Keratinocyte (primary cell): ENCODE data around the gene CLDN24. TPM values are rescaled to one million over a fixed set of nuclear protein-coding genes. Genes with fewer than 3 reads are reported as not detected.

Source experiments
- DNase-seq: peaks from one replicate; pipeline ENCODE4 v3.0.0-alpha.2; 2011; ENCODE audit warnings: low read depth, missing footprints, low spot score
- FAIRE-seq: peaks from 2 replicates; lab custom pipeline; 2011; peaks lifted over from hg19 to GRCh38; lab: Jason Lieb, UNC
- H2AFZ ChIP-seq: 2 replicates; pipeline ENCODE4 v1.6.0; 2012; ENCODE audit warnings: low read length, control low read depth, inconsistent platforms; ENCODE audit not compliant: control insufficient read depth
- H3K27ac ChIP-seq: 2 replicates; pipeline ENCODE4 v1.5.1; 2011; ENCODE audit warnings: low read length; ENCODE audit not compliant: control insufficient read depth, insufficient read depth
- H3K27me3 ChIP-seq: 3 replicates; pipeline ENCODE4 v1.6.0; 2011; ENCODE audit warnings: low read length; ENCODE audit not compliant: control insufficient read depth, insufficient read depth; ENCODE audit errors: extremely low read depth
- H3K36me3 ChIP-seq, 2 experiments: 2 replicates in 1 of 2; 3 replicates in 1 of 2; pipeline ENCODE4 v1.5.1; 2011; ENCODE audit warnings: low read length in 2 of 2, mild to moderate bottlenecking in 1 of 2; ENCODE audit not compliant: control insufficient read depth in 2 of 2, insufficient read depth in 2 of 2; ENCODE audit errors: extremely low read depth in 1 of 2
- H3K4me1 ChIP-seq: 3 replicates; pipeline ENCODE4 v1.5.1; 2011; ENCODE audit warnings: low read length; ENCODE audit not compliant: control insufficient read depth, insufficient read depth; ENCODE audit errors: extremely low read depth
- H3K4me2 ChIP-seq: 3 replicates; pipeline ENCODE4 v1.6.0; 2011; ENCODE audit warnings: low read depth, low read length; ENCODE audit not compliant: control insufficient read depth, insufficient read depth; ENCODE audit errors: extremely low read depth
- H3K4me3 ChIP-seq, 3 experiments: fragments of 200-600 bp in 1 of 3; sonication (generic) in 1 of 3; 2 replicates in 2 of 3; 3 replicates in 1 of 3; pipeline ENCODE4 v1.5.1; 2011 to 2016; ENCODE audit warnings: low read length in 3 of 3, mild to moderate bottlenecking in 3 of 3, control low read depth in 2 of 3, inconsistent platforms in 1 of 3, low read depth in 1 of 3, mixed read lengths in 1 of 3, mixed run types in 1 of 3, moderate library complexity in 1 of 3; ENCODE audit not compliant: control insufficient read depth in 2 of 3, insufficient read depth in 2 of 3; ENCODE audit errors: extremely low read depth in 1 of 3
- H3K79me2 ChIP-seq: 2 replicates; pipeline ENCODE4 v1.6.0; 2012; ENCODE audit warnings: low read length; ENCODE audit not compliant: control insufficient read depth, insufficient read depth
- H3K9ac ChIP-seq: 3 replicates; pipeline ENCODE4 v1.6.0; 2011; ENCODE audit warnings: low read length; ENCODE audit not compliant: control insufficient read depth, insufficient read depth; ENCODE audit errors: extremely low read depth
- H3K9me1 ChIP-seq: 3 replicates; pipeline ENCODE4 v1.6.0; 2011; ENCODE audit warnings: low read length; ENCODE audit not compliant: control insufficient read depth, insufficient read depth; ENCODE audit errors: extremely low read depth
- H3K9me3 ChIP-seq: 2 replicates; pipeline ENCODE4 v1.5.1; 2012; ENCODE audit warnings: low read depth, low read length; ENCODE audit not compliant: control insufficient read depth
- H4K20me1 ChIP-seq: 3 replicates; pipeline ENCODE4 v1.6.0; 2011; ENCODE audit warnings: low read length; ENCODE audit not compliant: control insufficient read depth, insufficient read depth; ENCODE audit errors: extremely low read depth
- EZH2 ChIP-seq: IDR thresholded peaks from one replicate; pipeline ENCODE4 v1.6.1; 2012; ENCODE audit warnings: inconsistent platforms, mild to moderate bottlenecking, low read length, moderate library complexity
- dilution Hi-C: fragments of 300-500 bp; cut with MboI; formaldehyde crosslinking; loops from one replicate; pipeline ENCODE4 v1.7.0; 2020; ENCODE audit warnings: low sequenced_read_pairs; ENCODE audit not compliant: extremely low pct_ligation_motif_present
- polyA plus RNA-seq, 5 experiments: library from polyadenylated mRNA; depleted of rRNA in 3 of 5; stranded (reverse) in 3 of 5; stranded (forward) in 1 of 5; unstranded in 1 of 5; fragments of >200 nt; gene quantifications; 1 replicate in 1 of 5; 2 replicates in 3 of 5; 3 replicates in 1 of 5; pipeline versions ENCODE4 v1.2.1 to v1.2.3, GENCODE V29; 2011 to 2012; ENCODE audit warnings: missing spikeins in 2 of 5, low read depth in 1 of 5, low replicate concordance in 1 of 5
- TF ChIP-seq, protein P1 (sequence below), 3 experiments: IDR thresholded peaks in 1 of 3; conservative IDR thresholded peaks in 1 of 3; optimal IDR thresholded peaks in 1 of 3; 2 replicates in 2 of 3; 3 replicates in 1 of 3; pipeline versions ENCODE3 to v1.5.1; 2011; ENCODE audit warnings: low read length in 3 of 3, mild to moderate bottlenecking in 3 of 3, moderate library complexity in 2 of 3, control low read depth in 1 of 3, inconsistent platforms in 1 of 3; ENCODE audit not compliant: insufficient read depth in 2 of 3; ENCODE audit errors: extremely low read depth in 1 of 3

CLDN24 gene
- polyA plus RNA-seq, 1 donor (not counting 4 experiments of a cell fraction or from before 2014, with no cell fraction given): not detected

DNA sequence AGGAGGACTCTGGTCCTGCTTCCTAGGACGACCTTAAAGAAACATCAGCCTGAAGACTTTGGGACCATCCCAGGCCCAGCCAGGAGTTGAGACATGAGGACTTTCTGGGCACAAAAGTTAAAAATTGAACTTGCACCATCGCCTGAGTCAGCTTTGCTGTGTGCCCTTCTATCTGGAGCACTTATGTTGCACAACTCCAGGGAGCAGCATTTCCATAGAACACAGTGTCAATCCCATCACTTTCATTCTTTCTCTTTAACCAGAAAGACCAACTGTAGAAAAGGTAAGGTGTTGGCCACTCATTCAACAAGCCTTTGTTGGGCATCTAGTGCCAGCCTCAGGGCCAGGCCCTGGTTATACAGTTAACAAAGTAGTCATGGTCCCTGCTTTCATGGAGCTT is 8.6 kb upstream of the CLDN24 start:
- no peaks in the 10 kb centered on the region for H3K27me3 ChIP-seq
- H3K4me2 ChIP-seq: no peak overlapping the region
- H3K4me1 ChIP-seq: peaks cover 20% of the 10 kb centered on the region
- H3K4me3 ChIP-seq: no peak overlapping the region
- H3K27ac ChIP-seq: no peak overlapping the region
- H3K79me2 ChIP-seq: no peaks in the 10 kb centered on the region
- no peaks in the 10 kb centered on the region for H3K9me3 ChIP-seq
- dilution Hi-C loops: no loop called here
- DNase-seq (no peak), FAIRE-seq (no peak)
- H3K9ac ChIP-seq: no peak overlapping the region
- H3K36me3 ChIP-seq: no peaks in the 10 kb centered on the region
- H2AFZ ChIP-seq: no peak overlapping the region
- H3K9me1 ChIP-seq: no peaks in the 10 kb centered on the region
- H4K20me1 ChIP-seq: no peaks in the 10 kb centered on the region
- no peak for TF ChIP-seq EZH2
- TF ChIP-seq, protein P1, sequence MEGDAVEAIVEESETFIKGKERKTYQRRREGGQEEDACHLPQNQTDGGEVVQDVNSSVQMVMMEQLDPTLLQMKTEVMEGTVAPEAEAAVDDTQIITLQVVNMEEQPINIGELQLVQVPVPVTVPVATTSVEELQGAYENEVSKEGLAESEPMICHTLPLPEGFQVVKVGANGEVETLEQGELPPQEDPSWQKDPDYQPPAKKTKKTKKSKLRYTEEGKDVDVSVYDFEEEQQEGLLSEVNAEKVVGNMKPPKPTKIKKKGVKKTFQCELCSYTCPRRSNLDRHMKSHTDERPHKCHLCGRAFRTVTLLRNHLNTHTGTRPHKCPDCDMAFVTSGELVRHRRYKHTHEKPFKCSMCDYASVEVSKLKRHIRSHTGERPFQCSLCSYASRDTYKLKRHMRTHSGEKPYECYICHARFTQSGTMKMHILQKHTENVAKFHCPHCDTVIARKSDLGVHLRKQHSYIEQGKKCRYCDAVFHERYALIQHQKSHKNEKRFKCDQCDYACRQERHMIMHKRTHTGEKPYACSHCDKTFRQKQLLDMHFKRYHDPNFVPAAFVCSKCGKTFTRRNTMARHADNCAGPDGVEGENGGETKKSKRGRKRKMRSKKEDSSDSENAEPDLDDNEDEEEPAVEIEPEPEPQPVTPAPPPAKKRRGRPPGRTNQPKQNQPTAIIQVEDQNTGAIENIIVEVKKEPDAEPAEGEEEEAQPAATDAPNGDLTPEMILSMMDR (optimal IDR thresholded peaks at IDR 0.05 in 1 of 3, IDR thresholded peaks at IDR 0.05 in 1 of 3, conservative IDR thresholded peaks at IDR 0.05 in 1 of 3; ENCODE audit: extremely low read depth in 1 of 3, insufficient read depth in 2 of 3, low read length in 3 of 3): no peak

DNA sequence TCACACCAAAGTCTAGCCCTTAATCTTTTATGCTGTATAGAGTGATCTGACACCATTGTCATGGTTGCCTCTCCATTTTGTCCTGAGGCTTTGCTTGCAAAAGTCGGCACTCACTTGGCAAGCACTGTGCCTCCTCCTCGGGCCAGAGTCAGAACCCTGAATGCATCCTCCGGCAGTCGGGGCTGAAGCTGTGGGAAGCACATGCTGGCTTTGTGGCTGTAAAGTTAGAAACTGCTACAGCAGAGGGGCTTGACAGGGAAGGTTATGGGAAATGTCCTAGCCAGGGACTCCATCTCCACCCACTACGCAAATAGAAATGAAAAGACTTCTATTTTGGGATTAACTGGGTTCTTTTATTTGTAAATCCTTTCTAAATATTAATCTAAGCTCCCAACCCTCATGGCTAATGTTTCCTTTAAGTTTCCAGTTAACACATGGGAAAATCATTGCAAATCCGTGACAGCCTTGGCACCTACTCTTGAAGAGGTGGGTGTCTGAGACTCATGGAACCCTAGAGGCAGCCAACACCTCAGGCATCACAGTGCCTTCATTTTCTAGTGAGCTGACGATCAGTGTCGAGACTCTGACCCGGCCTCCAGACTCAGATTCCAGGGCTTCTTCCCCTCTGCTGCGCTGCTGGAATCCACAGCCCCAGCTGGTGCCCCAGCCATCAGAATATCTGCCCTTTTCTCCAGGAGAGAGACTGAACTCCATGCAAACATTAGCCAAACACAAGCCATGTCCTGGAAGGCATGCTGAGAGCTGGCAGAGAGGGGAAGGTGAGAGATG is 7.9 kb upstream of the CLDN24 start:
- dilution Hi-C loops: loop anchor here (10.0 kb wide), 1 partner anchor 75 kb away; no protein-coding TSS in a partner anchor
- FAIRE-seq: no peak
- TF ChIP-seq, protein P1 (optimal IDR thresholded peaks at IDR 0.05 in 1 of 3, IDR thresholded peaks at IDR 0.05 in 1 of 3, conservative IDR thresholded peaks at IDR 0.05 in 1 of 3; ENCODE audit: extremely low read depth in 1 of 3, insufficient read depth in 2 of 3, low read length in 3 of 3): no peak
- no peak for TF ChIP-seq EZH2

More for the DNA sequence above, 7.9 kb upstream of the CLDN24 start:
- no peak for DNase-seq
- Histone ChIP-seq H3K79me2 (no peaks in the 10 kb centered on the region), H3K27me3 (no peaks in the 10 kb centered on the region), H3K4me3 (no peak overlapping the region), H3K9ac (no peak overlapping the region), H3K9me3 (no peaks in the 10 kb centered on the region), H3K27ac (no peak overlapping the region), H3K4me1 (peaks cover 14% of the 10 kb centered on the region), H3K9me1 (no peaks in the 10 kb centered on the region), H3K36me3 (no peaks in the 10 kb centered on the region), H4K20me1 (no peaks in the 10 kb centered on the region), H2AFZ (no peak overlapping the region), H3K4me2 (no peak overlapping the region)
